Aortic smooth muscle cell (primary cell): ENCODE results near the gene LRRC75B. TPM values are rescaled to one million over a fixed set of nuclear protein-coding genes. Genes with fewer than 3 reads are reported as not detected.

ENCODE experiments used
- total RNA-seq: library from RNA; depleted of rRNA; stranded (reverse); fragments of >200 nt; gene quantifications from 2 replicates; pipeline ENCODE4 v1.2.3, GENCODE V29; 2014

LRRC75B gene, protein sequence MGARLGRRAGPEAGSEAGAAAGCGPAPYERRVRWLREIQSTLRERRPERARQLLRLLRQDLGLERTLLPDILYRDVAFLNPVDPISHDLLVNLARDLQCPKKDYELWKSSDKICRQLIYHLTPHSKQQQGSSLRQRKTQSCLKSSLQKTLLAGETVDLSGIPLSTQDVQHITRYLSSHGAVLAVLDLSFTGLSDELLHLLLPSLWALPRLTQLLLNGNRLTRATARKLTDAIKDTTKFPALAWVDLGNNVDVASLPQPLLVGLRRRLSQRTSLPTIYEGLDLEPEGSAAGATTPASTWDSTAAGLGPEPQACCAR
- total RNA-seq: 2.2 and 3.0 TPM in 2 replicates

DNA sequence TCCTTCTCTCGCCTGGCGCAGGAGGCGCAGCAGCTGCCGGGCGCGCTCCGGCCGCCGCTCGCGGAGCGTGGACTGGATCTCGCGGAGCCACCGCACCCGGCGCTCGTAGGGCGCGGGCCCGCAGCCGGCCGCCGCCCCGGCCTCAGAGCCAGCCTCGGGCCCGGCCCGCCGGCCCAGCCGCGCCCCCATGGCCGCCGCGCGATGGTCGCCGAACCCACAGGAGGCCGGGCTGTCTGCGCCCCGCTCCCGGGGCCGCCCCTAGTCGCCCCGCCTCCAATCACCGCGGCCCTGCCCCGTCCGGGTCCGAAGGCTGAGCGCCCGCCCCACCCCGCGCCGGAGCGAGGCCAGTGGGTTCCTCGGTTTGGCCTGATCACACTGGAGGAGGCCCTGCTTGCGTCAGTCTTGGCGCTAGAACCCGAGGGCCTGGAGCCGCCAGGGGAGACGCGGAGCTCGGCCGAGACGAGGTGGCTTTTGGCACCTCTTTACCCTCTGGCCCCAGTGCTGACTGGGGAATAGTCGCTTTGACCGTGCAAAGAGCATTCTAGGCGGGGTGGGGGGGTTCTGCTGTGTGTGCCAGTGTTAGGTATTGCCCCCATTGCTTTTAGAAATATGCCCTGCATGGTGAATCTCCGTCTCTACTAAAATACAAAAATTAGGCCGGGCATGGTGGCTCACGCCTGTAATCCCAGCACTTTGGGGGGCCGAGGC lies at the start of gene LRRC75B:
LRRC75B (minus strand) TSS at position 223 of the 708 bp plus-strand sequence; CDS start at position 189, 34 bp downstream.

GRCh38 chr22:24602847-24603769 lies 10.2 kb upstream of the LRRC75B start, which contains the start of gene GGT1:
Gene GGT1, plus strand, starts transcription at chr22:24603193. Its CDS starts 7,889 bp downstream, at chr22:24611082.

GRCh38 chr22:24555165-24556039 lies 37.5 kb downstream of the LRRC75B start, which contains the start of gene SNRPD3:
Gene SNRPD3, plus strand, starts transcription at chr22:24555999. Its CDS starts 1,676 bp downstream, at chr22:24557675.

DNA sequence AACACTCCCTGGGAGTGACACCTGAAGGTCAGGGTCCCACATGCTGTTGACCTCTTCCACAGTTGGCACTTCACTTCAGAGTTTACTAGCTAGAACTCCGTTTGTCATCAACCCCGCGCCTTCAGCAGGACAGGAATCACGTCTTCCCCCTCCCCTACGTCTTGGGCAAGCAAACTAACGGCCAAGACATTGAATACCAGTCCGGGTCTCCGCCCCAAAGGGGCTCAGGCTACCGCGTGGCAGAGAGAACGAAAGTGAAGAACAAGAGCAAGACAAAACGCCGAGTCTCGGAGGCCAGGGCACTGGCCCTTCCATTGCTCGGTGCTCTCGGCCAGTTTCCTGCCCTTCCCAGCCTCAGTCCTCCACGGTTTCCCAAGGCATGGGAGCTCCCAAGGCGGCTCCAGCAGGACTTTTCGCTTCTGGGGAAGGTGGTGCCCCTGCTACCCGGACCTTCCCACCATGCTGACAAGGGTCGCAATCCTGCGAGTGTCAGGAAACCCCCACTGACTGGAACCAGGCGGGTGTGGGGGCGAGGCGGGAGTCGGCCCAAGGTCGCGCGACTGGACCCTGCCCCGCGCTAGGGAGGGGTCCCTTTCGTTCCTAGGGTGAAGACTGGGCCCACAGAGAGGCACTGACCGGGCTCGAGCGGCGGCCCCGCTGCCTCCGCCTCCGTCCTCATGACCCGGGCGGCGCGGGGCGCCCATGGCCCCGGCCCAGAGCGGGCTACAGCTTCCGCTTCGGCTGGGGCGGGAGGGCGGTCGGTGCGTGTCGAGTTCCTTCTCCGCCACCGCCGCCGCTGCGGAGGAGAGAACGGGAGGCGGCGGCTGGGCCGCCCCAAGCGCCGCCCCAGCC lies 38.3 kb downstream of the LRRC75B start, which contains the start of gene GUCD1:
GUCD1 (minus strand) TSS at position 826 of the 852 bp plus-strand sequence; CDS start at position 679, 147 bp downstream.

Other genes starting within 250 kb of the LRRC75B start
- 2.2 and 2.4 TPM in 2 replicates for gene ADORA2A, start 165.5 kb downstream of the LRRC75B start, total RNA-seq
- gene UPB1, start 97.7 kb downstream of the LRRC75B start, total RNA-seq: 0.12 and 0.13 TPM in 2 replicates
- gene GUCD1, start 37.9 kb downstream of the LRRC75B start, total RNA-seq: 113 and 146 TPM in 2 replicates
- 145 and 178 TPM in 2 replicates for gene SNRPD3, start 37.1 kb downstream of the LRRC75B start, total RNA-seq
- 0.44 and 0.79 TPM in 2 replicates for gene GGT1, start 10.1 kb upstream of the LRRC75B start, total RNA-seq
- under 0.01 TPM in 1 of 2 replicates, not detected in the other for gene PIWIL3, start 181.6 kb upstream of the LRRC75B start, total RNA-seq
- gene SGSM1, start 213.1 kb upstream of the LRRC75B start, total RNA-seq: 1.5 and 2.6 TPM in 2 replicates